Tibial artery (tissue), 4 donors: Measurements from ENCODE around the gene ACTRT2.
A peak's percentile ranks its signal among the peaks of the same experiment; 100 is the strongest.

ENCODE experiments used
- DNase-seq, 2 donors: peaks; one replicate each; pipeline ENCODE4 v3.0.0-alpha.2; 2019
- H3K27ac ChIP-seq, 2 donors: fragments of 200-600 bp; sonication (generic) in 1 of 2; 1 replicate in 1 of 2; 2 replicates in 1 of 2; pipeline ENCODE4 v1.5.1; 2018 to 2019; ENCODE audit warnings: mild to moderate bottlenecking in 1 of 2
- H3K27me3 ChIP-seq, 2 donors: fragments of 200-600 bp; sonication (generic) in 1 of 2; one replicate each; pipeline versions ENCODE4 v1.5.1 to v1.6.0; 2016 to 2019
- H3K36me3 ChIP-seq, 3 donors: fragments of 200-600 bp; sonication (generic) in 2 of 3; one replicate each; pipeline ENCODE4 v1.5.1; 2016 to 2019; ENCODE audit warnings: mild to moderate bottlenecking in 2 of 3
- H3K4me1 ChIP-seq, 4 donors: fragments of 200-600 bp; sonication (generic) in 2 of 4; 1 replicate in 3 of 4; 2 replicates in 1 of 4; pipeline ENCODE4 v1.5.1; 2016 to 2019
- H3K4me3 ChIP-seq, 2 donors: fragments of 200-600 bp; sonication (generic) in 1 of 2; 1 replicate in 1 of 2; 2 replicates in 1 of 2; pipeline ENCODE4 v1.5.1; 2018 to 2019; ENCODE audit warnings: mild to moderate bottlenecking in 2 of 2
- H3K9me3 ChIP-seq, 3 donors: fragments of 200-600 bp; sonication (generic) in 1 of 3; one replicate each; pipeline ENCODE4 v1.5.1; 2016 to 2019
- intact Hi-C: fragments of 100-400 bp; cut with DNase I; formaldehyde crosslinking; loops from one replicate; pipeline ENCODE4 v1.15.0; 2023; ENCODE audit warnings: low total_unique reads
- TF ChIP-seq, protein P1 (sequence below), 2 experiments: fragments of 200-600 bp in 1 of 2; fragments of 450-650 bp in 1 of 2; IDR thresholded peaks; one replicate each; pipeline ENCODE4 v1.5.1; 2017 to 2019; ENCODE audit warnings: antibody characterized with exemption in 2 of 2, mild to moderate bottlenecking in 1 of 2, moderate library complexity in 1 of 2

The ACTRT2 gene

DNA sequence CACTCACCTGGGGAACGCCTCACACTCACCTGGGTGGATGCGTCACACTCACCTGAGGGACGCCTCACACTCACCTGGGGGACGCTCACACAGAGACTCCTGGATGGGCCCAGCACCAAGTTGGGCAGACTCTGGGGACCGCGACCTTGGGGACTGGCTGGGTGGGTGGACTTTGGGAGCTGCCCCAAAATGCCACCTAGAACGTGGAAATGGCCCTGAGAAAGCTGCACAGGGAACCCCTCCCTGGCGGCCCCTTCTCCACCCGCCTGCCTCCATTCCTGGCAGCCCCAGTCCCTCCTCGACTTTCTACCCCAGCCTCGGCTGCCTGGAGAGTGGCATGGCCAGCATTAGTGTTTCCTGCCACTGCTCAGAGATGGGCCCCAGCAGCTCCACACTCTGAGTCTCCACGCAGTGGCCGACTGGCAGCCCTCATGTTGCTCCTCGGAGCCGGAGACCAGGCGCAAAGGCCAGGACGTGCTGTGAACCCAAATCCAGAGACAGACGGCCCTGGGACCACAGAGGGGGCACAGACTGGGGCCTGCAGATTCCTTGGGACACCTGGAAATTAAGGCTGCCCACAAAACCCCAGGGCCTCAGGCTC is 46.5 kb upstream of the ACTRT2 start:
- DNase-seq: peak in 1 of 2 donors; percentile 62
- TF ChIP-seq, protein P1, sequence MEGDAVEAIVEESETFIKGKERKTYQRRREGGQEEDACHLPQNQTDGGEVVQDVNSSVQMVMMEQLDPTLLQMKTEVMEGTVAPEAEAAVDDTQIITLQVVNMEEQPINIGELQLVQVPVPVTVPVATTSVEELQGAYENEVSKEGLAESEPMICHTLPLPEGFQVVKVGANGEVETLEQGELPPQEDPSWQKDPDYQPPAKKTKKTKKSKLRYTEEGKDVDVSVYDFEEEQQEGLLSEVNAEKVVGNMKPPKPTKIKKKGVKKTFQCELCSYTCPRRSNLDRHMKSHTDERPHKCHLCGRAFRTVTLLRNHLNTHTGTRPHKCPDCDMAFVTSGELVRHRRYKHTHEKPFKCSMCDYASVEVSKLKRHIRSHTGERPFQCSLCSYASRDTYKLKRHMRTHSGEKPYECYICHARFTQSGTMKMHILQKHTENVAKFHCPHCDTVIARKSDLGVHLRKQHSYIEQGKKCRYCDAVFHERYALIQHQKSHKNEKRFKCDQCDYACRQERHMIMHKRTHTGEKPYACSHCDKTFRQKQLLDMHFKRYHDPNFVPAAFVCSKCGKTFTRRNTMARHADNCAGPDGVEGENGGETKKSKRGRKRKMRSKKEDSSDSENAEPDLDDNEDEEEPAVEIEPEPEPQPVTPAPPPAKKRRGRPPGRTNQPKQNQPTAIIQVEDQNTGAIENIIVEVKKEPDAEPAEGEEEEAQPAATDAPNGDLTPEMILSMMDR (IDR thresholded peaks at IDR 0.05): no peak
- Histone ChIP-seq H3K27me3 (peaks cover 0 to 12% of the 10 kb centered on the region in 2 donors), H3K4me1 (peaks cover 0 to 31% (median 14%) of the 10 kb centered on the region in 4 donors), H3K4me3 (no peak overlapping the region), H3K9me3 (no peaks in the 10 kb centered on the region), H3K36me3 (no peaks in the 10 kb centered on the region), H3K27ac (no peak overlapping the region)
- intact Hi-C loops: no loop called here

DNA sequence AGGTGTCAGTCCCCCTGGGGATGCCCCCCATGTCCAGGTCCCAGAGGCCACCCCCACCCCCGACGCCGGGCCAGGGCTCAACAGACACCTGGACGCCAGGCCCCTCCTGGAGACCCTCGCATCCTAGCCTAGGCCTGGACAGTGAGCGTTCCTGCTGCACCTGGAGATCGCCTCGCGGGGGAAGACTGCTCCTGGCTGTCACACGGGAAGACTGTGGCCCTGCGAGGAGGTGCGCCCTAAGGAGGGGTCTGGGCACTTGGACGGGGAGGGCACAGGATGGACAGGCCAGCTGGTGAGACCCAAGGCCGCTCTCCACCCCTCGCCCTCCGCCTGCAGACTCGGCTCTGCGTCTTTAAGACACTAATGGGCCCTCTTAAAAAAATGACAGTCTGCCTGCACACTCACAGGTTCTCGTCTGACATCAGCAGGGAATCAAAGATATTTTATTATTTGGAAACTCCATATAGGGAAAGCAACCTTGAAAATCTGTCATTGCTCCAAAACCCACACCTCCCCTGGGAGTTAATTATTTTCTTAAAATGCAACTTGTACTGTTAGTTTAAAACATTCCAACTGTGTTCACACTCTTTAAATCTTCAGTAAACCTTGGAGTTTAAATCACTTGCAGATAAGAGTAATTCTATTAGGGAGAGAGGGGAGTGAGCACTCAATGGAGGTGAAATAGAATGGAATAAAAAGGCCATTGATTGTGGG is 45.6 kb upstream of the ACTRT2 start:
- Histone ChIP-seq H3K27me3 (peaks cover 0 to 12% of the 10 kb centered on the region in 2 donors), H3K4me1 (peaks cover 0 to 40% (median 20%) of the 10 kb centered on the region in 4 donors), H3K9me3 (no peaks in the 10 kb centered on the region), H3K4me3 (no peak overlapping the region), H3K27ac (no peak overlapping the region), H3K36me3 (no peaks in the 10 kb centered on the region)
- TF ChIP-seq, protein P1 (IDR thresholded peaks at IDR 0.05): no peak
- DNase-seq: peak in 1 of 2 donors; percentile 55
- intact Hi-C loops: no loop called here

DNA sequence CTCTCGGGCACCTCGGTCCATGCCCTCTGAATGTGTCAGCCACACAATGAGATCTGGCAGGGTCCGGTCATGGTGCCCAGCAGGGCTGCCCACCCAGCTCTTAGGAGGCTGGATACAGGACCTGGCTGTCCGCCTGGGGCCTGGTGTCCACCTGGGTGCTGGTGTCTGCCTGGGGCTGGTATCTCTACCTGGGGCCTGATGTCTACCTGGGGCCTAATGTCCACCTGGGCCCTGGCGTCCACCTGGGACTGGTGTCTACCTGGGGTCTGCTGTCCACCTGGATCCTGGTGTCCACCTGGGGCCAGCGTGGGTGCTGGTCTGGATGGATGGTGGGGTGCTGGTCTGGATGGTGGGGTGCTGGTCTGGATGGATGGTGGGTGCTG is 45.1 kb upstream of the ACTRT2 start:
- Histone ChIP-seq H3K27ac (no peak overlapping the region), H3K4me3 (no peak overlapping the region), H3K9me3 (no peaks in the 10 kb centered on the region), H3K27me3 (peaks cover 0 to 12% of the 10 kb centered on the region in 2 donors), H3K4me1 (peaks cover 0 to 45% (median 23%) of the 10 kb centered on the region in 4 donors), H3K36me3 (no peaks in the 10 kb centered on the region)
- TF ChIP-seq, protein P1 (IDR thresholded peaks at IDR 0.05): no peak
- DNase-seq: peak in 1 of 2 donors; percentile 61
- intact Hi-C loops: no loop called here

DNA sequence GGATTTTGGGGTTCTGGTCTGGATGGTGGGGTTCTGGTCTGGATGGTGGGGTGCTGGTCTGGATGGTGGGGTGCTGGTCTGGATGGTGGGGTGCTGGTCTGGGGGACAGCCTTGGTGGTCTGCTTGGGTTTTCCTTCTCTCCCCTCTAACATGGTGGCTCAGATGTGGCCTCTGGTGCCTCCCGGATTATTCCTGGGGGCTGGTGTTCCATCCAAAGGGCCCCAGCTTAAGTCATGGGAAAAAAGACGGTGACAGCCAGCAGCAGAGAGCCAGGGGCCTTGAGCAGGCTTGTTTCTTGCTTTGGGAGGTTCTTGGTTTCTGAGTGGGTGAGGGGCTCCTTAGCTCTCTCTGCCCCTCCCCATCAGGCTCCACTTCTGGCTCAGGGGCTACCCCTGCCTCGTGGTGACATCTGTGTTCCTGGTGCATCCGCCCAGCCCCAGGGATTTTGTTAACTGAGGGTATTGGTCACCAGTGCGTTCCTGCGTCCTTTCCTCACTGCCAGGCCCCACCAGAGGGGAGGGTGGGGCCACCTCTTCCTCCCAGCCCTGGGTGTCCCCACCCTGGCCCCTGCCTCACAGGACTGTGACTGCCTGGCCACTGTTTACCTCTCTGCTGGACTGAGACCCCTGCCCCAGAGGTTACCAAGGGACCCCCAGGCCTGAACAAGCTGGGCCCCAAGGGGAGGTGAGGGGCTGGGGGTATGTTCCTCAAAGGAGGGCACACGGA is 43.2 kb upstream of the ACTRT2 start:
- intact Hi-C loops: no loop called here
- H3K4me1 ChIP-seq: peaks cover 0 to 59% (median 29%) of the 10 kb centered on the region in 4 donors
- no peak overlapping the region for H3K4me3 ChIP-seq
- H3K27ac ChIP-seq: no peak overlapping the region
- no peaks in the 10 kb centered on the region for H3K9me3 ChIP-seq
- peaks cover 0 to 12% of the 10 kb centered on the region in 2 donors for H3K27me3 ChIP-seq
- TF ChIP-seq, protein P1 (IDR thresholded peaks at IDR 0.05): no peak
- peak in 1 of 2 donors; percentile 28 for DNase-seq
- H3K36me3 ChIP-seq: no peaks in the 10 kb centered on the region

DNA sequence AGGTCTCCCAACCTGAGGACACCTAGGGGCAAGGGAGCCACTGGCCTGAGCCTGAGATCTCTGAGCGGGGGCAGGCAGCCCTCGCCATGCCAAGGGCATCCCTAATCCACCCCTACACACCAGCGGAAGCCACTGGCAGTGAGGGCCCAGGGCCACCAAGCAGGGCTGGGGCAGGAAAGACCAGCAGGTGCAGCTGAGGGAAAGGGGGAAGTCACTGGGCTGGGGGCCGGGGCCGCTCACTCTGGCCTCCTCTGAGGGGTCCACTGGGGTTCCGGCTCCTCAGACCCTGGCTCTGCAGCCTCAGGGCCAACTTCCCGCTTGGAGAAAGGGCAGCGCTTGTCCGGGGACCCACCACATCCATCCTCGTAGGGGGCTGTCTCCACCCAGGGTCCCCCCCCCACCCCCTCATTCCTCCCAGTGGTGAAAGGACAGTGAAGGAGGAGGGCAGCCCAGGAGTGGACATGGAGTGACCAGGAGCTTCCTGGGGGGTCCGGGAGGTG is 42.5 kb upstream of the ACTRT2 start:
- intact Hi-C loops: no loop called here
- TF ChIP-seq, protein P1 (IDR thresholded peaks at IDR 0.05): no peak
- H3K9me3 ChIP-seq: no peaks in the 10 kb centered on the region
- no peak overlapping the region for H3K4me3 ChIP-seq
- no peaks in the 10 kb centered on the region for H3K36me3 ChIP-seq
- no peak for DNase-seq
- H3K4me1 ChIP-seq: peaks cover 0 to 63% (median 36%) of the 10 kb centered on the region in 4 donors
- peaks cover 0 to 12% of the 10 kb centered on the region in 2 donors for H3K27me3 ChIP-seq
- H3K27ac ChIP-seq: no peak overlapping the region
